Dermis blood vessel endothelial cell (primary cell): Measurements from ENCODE around the gene CD68. TPM values are rescaled to one million over a fixed set of nuclear protein-coding genes. Genes with fewer than 3 reads are reported as not detected.
A peak's percentile ranks its signal among the peaks of the same experiment; 100 is the strongest.

Source experiments
- DNase-seq: peaks from one replicate; pipeline ENCODE4 v3.0.0; 2010
- total RNA-seq: library from RNA; depleted of rRNA; stranded (reverse); fragments of >200 nt; gene quantifications from 2 replicates; pipeline ENCODE4 v1.2.3, GENCODE V29; 2014

Gene CD68, protein sequence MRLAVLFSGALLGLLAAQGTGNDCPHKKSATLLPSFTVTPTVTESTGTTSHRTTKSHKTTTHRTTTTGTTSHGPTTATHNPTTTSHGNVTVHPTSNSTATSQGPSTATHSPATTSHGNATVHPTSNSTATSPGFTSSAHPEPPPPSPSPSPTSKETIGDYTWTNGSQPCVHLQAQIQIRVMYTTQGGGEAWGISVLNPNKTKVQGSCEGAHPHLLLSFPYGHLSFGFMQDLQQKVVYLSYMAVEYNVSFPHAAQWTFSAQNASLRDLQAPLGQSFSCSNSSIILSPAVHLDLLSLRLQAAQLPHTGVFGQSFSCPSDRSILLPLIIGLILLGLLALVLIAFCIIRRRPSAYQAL
- total RNA-seq = 0.17 and 2.1 TPM in 2 replicates

DNA sequence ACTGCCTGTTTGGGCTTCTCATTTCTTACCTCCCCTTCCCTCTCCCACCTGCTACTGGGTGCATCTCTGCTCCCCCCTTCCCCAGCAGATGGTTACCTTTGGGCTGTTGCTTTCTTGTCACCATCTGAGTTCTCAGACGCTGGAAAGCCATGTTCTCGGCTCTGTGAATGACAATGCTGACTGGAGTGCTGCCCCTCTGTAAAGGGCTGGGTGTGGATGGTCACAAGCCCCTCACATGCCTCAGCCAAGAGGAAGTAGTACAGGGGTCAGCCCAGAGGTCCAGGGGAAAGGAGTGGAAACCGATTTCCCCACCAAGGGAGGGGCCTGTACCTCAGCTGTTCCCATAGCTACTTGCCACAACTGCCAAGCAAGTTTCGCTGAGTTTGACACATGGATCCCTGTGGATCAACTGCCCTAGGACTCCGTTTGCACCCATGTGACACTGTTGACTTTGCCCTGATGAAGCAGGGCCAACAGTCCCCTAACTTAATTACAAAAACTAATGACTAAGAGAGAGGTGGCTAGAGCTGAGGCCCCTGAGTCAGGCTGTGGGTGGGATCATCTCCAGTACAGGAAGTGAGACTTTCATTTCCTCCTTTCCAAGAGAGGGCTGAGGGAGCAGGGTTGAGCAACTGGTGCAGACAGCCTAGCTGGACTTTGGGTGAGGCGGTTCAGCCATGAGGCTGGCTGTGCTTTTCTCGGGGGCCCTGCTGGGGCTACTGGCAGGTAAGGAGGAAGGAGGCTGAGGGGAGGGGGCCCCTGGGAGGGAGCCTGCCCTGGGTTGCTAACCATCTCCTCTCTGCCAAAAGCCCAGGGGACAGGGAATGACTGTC is at the start of gene CD68:
TSS of gene CD68 (plus strand) at position 638 of the 833 bp plus-strand sequence. CDS start at position 678, 40 bp downstream.
- peak; percentile 90 for DNase-seq

DNA sequence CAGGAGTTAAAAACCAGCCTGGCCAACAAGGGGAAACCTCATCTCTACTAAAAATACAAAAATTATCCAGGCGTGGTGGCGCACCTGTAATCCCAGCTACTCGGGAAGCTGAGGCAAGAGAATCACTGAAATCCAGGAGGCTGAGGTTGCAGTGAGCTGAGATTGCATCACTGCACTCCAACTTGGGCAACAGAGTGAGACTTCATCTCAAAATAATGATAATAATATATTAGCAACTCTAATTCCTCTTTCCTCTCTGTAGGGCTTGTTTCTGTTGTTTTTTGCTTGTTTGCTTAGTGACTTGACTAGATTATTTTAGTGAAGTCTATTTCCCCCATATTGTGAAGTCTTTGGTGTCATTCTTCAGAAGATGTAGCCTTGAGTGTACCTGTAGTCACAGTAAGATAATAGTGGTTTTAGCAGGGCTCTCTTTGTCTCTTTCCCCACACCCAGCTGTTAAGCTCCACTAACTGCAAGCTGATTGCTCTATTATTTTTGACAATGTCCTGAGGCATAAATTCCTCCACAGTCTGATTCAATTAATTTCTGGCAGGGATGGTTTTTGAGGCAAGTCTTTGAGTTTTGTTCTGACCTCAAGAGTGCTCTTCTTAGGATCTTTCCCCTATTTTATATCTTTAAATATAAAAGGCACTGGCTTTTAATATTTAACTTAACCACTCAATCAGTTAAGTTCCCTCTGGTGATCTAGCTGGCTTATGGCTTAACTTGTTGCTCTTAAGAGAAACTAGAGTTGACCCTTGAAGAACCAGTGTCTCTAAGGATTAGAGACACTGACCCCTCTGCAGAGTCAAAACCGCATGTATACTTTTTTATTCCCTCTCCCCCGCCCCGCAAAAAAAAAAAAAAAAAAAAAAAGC is 49.2 kb upstream of the CD68 start:
- no peak for DNase-seq

DNA sequence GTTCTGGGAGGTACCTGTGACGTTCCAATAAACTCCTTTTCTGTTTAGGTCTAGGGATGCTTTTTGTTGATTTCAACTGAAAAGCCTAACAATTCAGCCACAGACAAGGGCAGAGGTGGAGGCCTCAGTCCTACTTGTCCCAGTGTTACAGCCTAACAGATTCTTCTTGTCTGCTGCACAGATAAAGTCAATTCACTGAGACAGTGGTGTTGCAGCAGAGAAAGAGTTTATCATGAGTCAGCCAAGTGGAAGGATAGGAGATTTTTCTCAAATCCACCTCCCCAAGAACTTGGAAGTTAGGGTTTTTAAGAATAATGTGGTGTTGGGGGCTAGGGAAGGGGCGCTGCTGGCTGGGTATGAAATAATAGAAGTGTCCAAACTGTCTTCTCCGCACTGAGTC is 41.4 kb upstream of the CD68 start:
- DNase-seq = no peak

DNA sequence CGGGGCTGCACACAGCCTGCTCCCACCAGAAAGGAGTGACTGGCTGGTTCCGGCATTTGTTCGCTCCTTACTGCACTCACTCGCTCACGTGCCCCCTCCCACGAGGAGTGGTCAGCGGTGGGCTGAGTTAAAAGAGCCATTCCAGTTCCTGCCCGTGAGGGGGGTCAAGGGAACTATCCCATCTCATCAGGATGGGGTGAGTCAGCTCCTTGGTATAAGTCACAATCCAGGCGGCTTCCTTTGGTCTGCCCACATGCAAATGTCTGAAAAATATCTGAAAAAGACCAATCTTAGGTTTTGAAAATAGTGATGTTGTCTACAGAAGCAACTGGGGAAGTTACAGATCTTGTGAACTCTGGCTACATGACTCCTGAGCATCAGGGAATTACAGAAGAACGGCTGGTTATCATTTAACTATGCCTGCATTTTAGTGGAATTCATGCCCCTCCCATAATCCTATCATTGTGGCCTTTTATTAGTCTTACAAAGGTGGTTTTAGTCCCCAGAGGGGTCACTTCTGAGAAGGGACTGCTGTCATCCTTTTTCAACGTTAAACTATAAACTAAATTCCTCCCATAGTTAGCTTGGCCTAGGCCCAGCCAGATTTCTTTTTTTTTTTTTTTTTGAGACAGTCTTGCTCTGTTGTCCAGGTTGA is 40.4 kb upstream of the CD68 start:
- peak; percentile 66 for DNase-seq

DNA sequence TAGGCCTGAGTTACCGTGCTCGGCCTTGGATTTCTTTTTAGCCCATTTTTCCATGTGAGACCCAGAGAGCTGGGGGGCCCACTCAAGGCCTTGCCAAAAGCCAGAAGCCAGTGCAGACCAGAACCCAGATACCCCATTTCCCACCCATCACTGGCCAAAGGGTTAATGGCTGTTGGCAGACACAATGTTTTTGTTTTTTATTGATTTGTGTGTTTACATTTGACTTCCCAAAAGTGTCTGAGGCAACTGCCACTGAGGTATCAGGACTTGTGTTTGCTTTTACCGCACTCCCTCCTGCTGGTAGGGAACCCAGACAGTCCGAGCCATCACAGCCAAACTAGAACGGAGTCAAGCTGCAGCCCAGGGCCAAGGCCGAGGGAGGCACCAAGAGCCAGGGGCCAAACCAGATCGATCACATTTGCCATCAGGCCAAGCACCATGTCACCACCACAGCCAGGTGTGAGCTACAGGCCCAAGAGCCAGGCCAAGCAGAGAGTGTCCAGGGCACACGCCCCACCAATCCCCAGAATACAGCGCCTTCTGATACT is 38.3 kb upstream of the CD68 start:
- no peak for DNase-seq

DNA sequence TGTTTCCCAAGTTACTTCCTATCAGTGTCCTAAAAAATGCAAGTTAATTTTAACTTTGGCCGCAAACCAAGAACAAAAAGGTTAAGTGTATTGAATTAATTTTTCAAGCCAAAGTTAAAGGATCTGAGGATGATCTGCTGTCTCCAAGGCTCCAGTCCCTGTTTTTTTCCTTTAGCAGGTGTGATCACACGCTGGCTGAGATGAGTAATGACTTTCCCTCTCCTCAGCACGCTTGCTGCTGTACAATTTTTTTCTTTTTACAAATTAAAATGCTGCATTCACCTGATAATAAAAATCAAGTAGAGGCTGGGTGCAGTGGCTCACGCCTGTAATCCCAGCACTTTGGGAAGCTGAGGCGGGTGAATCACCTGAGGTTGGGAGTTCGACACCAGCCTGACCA is 34.5 kb upstream of the CD68 start:
- no peak for DNase-seq

DNA sequence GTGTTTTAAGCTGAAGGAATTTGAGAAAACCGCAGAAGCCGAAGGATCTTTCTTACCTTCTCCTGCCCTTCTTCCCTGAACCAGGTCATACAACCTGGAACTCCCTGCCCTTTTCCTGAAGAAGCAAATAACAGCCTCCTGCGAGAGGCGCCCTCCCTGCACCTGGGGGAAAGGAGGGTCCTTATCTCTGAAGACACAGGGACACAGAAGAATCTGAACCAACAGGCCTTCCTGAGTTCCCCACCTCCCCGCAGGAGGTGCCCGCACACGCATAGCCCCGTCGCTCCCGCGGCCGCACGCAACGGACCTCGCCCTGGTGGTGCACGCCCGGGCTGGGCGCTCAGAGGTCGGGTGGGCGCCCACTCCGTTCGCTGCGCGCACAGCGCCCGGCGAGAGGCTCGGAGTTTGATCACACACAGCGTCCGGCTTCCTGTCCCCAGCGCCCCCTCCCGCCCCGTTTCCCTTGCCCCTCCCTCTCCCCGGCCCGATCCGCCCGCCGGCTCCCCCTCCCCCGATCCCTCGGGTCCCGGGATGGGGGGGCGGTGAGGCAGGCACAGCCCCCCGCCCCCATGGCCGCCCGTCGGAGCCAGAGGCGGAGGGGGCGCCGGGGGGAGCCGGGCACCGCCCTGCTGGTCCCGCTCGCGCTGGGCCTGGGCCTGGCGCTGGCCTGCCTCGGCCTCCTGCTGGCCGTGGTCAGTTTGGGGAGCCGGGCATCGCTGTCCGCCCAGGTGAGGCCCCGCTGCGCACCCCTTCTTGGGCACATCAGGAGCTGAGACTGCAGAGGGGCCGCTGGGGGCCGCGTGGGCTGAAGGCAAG is 30.6 kb upstream of the CD68 start, which contains the start of gene TNFSF12:
TSS of gene TNFSF12 (plus strand) at position 474 of the 816 bp plus-strand sequence. CDS start at position 570, 96 bp downstream.
- peak; percentile 44 for DNase-seq

DNA sequence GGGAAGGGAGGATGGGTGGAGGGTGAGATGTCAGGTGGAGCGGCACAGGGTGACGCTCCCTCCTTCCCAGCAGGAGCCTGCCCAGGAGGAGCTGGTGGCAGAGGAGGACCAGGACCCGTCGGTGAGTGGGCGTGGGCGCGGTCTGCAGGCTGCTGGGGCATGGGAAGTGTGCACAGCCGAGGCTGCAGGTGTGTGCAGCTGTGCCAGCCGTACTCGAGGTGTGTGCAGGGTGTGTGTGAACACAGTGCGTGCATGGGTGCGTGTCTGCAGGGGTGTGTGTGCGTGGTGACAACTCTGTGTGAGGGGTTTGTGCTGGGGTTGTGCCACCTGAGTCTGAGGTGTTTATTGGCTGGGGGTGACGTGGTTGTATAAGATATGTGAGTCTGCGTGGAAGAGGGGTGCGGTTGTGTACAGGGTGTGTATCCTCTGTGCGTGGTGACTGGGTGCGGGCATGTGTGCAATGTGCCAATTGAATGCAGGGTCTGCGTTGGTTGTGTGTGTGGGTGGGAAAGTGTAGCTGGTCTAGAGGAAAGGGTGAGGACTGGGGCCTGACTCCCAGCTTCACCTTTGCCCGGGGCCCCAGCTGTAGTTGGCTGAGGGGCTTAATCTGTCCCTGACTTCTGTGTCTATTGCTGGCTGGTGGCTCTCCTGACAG is 29.9 kb upstream of the CD68 start:
- DNase-seq = peak; percentile 11

DNA sequence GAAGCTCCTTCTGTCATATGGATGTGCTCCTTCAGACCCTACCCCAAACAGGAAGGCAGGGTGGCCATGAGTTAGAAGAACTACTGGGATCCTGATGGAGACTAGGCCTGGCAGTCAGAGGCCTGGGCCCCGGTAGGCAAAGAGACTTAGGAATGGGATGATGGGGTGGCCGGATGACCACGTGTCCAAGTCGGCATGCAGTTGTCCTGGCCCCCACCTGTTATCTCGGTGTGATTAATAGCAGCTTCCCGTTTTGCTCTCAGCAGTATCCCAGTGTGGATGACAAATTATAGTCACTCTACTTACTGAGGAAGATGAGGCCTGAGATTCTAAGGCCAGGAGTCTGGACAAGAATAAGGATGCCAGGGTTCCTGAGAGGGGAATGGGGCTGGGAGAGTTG is 29.1 kb upstream of the CD68 start:
- no peak for DNase-seq

DNA sequence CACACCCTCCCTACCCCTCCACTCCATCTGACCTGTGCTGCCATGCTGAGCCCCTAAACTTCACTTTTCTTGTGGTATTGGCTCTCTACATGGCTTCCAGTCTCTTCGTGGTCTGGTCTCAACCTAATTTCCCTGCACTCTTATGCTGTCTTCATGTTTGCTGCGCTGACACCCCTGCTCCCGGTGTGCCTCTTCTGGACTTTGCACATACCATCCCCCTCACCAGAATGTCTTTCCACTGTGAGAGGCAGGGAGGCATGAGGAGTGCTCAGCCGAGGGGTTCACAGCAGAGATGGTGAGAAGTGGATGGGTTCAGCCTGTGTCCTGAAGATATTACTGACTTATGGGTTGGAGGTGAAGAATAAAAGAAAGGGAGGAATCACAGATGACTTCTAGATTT is 28.0 kb upstream of the CD68 start:
- no peak for DNase-seq

DNA sequence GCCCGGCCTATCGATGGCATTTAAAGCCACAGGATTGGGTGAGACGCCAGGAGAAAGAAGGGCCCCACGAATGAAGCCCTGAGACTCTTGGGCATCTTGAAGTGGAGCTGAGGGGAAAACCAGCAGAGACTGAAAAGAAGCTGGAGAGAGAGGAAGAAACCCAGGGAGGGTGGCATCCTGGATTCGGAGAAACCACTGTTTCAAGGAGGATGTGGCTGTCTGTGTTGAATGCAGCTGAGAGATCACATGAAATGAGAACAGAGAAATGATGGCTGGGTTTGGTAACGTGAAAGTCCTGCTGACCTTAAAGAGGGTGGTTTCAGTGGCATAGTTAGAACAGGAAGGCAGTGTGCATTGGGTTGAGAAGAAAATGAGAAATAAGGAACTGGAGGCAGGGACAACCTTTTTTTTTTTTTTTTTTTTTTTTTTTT is 26.8 kb upstream of the CD68 start:
- no peak for DNase-seq

DNA sequence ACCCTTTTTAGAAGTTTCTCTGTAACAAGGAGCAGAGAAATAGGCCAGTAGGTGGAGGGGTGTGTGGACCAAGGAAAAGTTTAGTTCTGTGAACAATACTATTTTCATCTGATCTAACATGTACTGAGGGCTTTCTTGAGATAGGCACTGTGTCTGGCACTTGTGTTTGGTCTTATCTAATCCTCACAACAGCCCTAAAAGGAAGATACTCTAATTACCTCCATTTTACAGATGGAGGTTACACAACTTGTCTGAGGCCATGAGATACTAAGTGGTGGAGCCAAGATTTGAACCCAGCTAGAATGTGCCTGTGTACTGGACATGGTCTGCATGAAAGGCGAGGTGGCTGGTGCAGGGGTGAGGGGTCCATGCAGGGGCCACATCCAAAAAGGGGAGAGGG is 26.1 kb upstream of the CD68 start:
- DNase-seq = no peak

DNA sequence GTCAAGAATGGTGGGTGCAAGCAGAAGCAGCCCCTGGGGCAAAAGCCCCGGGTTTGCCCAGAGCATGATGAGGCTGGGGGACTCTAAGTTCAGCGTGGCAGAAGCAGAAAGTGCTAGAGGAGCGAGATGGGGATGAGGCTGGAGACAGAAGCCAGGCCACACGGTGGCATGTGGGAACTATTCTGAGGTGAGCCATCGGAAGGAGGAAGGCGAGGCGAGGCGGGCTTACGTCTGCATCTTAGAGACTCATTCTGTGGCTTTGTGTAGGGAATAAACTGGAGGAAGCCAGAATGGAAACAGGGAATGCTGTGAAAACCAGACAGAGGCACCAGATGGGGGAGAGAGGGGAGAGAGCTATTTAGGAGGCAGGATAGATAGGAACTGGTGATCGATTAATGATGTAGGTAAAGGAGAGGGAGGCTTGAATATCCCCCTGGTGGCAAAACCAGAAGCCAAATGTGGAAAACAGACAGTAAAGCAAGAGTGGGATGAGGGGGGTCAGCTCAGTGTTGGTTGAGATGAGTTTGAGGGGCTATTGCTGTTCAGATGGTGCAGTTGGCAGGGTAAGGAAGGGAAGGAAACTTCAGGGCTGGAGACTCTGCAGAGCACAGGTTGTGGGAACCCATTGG is 24.0 kb upstream of the CD68 start:
- no peak for DNase-seq

DNA sequence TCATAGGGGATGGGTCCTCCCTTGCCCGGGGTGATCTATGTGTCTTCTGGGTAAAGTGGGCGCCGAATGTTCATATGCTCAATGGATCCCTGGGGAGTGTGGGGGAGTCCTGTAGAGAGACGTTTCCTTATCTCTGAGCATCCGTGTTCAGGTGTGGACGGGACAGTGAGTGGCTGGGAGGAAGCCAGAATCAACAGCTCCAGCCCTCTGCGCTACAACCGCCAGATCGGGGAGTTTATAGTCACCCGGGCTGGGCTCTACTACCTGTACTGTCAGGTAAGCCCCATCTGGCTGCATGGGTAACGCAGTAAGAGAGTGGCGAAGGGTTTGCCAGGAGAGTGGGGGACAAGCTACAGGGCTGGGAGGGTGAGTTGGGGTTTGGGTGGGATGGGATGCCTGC is 22.8 kb upstream of the CD68 start:
- DNase-seq = no peak

DNA sequence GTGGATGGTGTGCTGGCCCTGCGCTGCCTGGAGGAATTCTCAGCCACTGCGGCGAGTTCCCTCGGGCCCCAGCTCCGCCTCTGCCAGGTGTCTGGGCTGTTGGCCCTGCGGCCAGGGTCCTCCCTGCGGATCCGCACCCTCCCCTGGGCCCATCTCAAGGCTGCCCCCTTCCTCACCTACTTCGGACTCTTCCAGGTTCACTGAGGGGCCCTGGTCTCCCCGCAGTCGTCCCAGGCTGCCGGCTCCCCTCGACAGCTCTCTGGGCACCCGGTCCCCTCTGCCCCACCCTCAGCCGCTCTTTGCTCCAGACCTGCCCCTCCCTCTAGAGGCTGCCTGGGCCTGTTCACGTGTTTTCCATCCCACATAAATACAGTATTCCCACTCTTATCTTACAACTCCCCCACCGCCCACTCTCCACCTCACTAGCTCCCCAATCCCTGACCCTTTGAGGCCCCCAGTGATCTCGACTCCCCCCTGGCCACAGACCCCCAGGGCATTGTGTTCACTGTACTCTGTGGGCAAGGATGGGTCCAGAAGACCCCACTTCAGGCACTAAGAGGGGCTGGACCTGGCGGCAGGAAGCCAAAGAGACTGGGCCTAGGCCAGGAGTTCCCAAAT is 22.2 kb upstream of the CD68 start:
- no peak for DNase-seq

DNA sequence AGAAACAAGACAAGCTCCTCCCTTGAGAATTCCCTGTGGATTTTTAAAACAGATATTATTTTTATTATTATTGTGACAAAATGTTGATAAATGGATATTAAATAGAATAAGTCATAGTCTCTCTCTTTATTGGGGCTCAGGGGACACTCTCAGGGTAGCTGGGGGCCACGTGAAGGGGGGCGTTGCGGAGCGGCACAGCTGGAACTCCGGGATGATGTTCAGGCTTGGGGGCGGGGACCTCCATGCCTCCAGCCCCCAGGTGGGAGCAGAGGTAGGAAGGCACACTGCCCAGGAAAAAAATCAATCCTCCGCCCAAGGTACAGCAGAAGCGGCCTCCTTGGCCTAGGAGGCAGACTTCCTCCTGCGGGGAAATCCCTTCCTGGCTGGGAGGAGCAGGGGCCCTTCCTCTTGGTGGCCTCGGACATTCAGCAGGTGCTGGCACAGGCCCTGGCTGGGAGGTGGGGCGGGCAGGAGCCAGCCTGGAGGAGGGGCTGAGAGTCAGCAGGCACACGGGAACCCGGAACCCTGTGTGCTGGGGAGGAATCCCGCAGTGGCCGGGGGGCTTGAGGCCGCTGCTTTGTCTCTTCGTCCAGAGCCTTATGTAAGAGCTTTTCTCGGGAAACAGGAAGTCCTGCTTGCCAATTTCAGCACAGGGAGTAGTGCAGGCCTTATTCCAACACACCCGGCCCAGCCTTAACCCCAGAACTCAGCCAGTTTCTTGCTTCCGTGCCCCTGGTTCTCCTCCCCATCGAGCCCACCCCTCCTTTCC is 21.5 kb upstream of the CD68 start:
- DNase-seq = peak; percentile 90

DNA sequence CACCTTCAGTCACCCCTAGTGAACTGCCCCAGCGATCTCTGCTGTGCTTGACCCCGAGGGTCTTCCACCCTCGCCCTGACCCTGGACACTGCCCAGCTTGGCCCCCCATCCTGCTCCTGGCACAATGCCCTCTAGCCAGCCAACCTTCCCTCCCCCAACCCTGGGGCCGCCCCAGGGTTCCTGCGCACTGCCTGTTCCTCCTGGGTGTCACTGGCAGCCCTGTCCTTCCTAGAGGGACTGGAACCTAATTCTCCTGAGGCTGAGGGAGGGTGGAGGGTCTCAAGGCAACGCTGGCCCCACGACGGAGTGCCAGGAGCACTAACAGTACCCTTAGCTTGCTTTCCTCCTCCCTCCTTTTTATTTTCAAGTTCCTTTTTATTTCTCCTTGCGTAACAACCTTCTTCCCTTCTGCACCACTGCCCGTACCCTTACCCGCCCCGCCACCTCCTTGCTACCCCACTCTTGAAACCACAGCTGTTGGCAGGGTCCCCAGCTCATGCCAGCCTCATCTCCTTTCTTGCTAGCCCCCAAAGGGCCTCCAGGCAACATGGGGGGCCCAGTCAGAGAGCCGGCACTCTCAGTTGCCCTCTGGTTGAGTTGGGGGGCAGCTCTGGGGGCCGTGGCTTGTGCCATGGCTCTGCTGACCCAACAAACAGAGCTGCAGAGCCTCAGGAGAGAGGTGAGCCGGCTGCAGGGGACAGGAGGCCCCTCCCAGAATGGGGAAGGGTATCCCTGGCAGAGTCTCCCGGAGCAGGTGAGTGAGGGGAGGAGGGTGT is 20.7 kb upstream of the CD68 start, which contains the start of gene TNFSF13:
TSS of gene TNFSF13 (plus strand) at position 207 of the 776 bp plus-strand sequence. CDS start at position 497, 290 bp downstream.
- DNase-seq = no peak
